Measurements from ENCODE around the gene TSSK2.
A peak's percentile ranks its signal among the peaks of the same experiment; 100 is the strongest.

TSSK2 gene

DNA sequence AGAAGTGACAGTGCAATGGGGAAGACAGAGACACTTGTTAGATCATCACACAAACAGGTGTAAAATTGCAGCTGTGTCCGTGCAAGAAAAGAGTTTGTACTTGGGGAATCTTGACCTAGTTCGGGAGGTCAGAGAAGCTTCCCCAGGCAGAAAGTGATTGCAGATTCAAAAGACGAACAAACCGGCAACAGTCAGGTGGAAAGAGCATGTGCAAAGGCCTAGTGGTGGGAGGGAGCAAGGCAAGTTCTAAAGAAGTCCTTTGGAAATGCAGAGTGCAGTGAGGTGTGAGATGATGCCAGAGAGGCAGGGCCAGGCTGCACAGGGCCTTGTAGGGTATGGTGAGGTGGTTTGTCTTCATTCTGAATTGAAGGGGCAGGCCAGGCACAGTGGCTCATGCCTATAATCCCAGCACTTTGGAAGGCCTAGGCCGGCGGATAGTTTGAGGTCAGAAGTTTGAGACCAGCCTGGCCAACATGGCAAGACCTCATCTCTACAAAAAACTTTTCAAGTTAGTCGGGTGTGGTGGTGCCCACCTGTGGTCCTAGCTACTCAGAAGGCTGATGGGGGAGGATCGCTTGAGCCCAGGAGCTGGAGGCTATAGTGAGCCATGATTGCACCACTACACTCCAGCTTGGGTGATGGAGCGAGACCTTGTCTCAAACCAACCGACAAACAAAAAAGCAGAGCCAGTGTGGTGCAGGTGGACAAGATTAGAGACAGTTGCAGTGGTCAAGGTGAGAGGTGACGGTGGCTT, 15.3 kb downstream of the TSSK2 start:
- Histone ChIP-seq H3K4me3 (no peak overlapping the region), H3K4me1 (peaks cover 11 to 17% (median 14%) of the 10 kb centered on the region in 10 experiments), H3K27me3 (peaks cover 29 to 42% (median 36%) of the 10 kb centered on the region in 11 experiments), H3K4me2 (no peak overlapping the region), H3K9ac (0 out of 22 replicates have a peak overlapping the region, but pooled peaks of 1 of the 11 experiments have one; percentile 15), H3K9me3 (replicated peaks in 1 of 11) (peaks cover 10 to 27% (median 20%) of the 10 kb centered on the region in 11 experiments; a peak in 20 of 22 replicates), H3K27ac (no peak overlapping the region), H3K36me3 (peaks cover 14 to 19% (median 15%) of the 10 kb centered on the region in 11 experiments), H4K20me1 (peaks cover 0 to 29% (median 21%) of the 10 kb centered on the region in 11 experiments; a peak in 14 of 22 replicates)
- no peak for TF ChIP-seq Cebpa-rat (IDR thresholded peaks at IDR 0.05)

GRCh38 chr22:19147195-19147780, 16.2 kb downstream of the TSSK2 start:
- Histone ChIP-seq H3K4me1 (peaks cover 11 to 17% (median 14%) of the 10 kb centered on the region in 10 experiments), H3K9ac (0 out of 22 replicates have a peak overlapping the region, but pooled peaks of 1 of the 11 experiments have one; percentile 15), H3K9me3 (replicated peaks in 1 of 11) (peaks cover 10 to 30% (median 20%) of the 10 kb centered on the region in 11 experiments; a peak in 20 of 22 replicates), H3K27me3 (peaks cover 32 to 51% (median 44%) of the 10 kb centered on the region in 11 experiments), H3K27ac (no peak overlapping the region), H3K4me2 (no peak overlapping the region), H4K20me1 (peaks cover 0 to 21% (median 17%) of the 10 kb centered on the region in 11 experiments; a peak in 13 of 22 replicates), H3K36me3 (peaks cover 5 to 10% (median 6%) of the 10 kb centered on the region in 11 experiments), H3K4me3 (no peak overlapping the region)
- TF ChIP-seq Cebpa-rat (IDR thresholded peaks at IDR 0.05) = no peak

GRCh38 chr22:19148417-19149046, 17.4 kb downstream of the TSSK2 start:
- Histone ChIP-seq H3K36me3 (no peaks in the 10 kb centered on the region), H3K9ac (no peak overlapping the region), H3K4me3 (no peak overlapping the region), H3K27ac (no peak overlapping the region), H3K4me1 (peaks cover 3 to 5% (median 4%) of the 10 kb centered on the region in 10 experiments), H3K9me3 (replicated peaks in 1 of 11) (peaks cover 10 to 30% (median 20%) of the 10 kb centered on the region in 11 experiments; a peak in 20 of 22 replicates), H4K20me1 (peaks cover 0 to 8% (median 5%) of the 10 kb centered on the region in 11 experiments; a peak in 11 of 22 replicates), H3K4me2 (no peak overlapping the region), H3K27me3 (peaks cover 32 to 55% (median 46%) of the 10 kb centered on the region in 11 experiments)
- TF ChIP-seq Cebpa-rat (IDR thresholded peaks at IDR 0.05) = no peak

DNA sequence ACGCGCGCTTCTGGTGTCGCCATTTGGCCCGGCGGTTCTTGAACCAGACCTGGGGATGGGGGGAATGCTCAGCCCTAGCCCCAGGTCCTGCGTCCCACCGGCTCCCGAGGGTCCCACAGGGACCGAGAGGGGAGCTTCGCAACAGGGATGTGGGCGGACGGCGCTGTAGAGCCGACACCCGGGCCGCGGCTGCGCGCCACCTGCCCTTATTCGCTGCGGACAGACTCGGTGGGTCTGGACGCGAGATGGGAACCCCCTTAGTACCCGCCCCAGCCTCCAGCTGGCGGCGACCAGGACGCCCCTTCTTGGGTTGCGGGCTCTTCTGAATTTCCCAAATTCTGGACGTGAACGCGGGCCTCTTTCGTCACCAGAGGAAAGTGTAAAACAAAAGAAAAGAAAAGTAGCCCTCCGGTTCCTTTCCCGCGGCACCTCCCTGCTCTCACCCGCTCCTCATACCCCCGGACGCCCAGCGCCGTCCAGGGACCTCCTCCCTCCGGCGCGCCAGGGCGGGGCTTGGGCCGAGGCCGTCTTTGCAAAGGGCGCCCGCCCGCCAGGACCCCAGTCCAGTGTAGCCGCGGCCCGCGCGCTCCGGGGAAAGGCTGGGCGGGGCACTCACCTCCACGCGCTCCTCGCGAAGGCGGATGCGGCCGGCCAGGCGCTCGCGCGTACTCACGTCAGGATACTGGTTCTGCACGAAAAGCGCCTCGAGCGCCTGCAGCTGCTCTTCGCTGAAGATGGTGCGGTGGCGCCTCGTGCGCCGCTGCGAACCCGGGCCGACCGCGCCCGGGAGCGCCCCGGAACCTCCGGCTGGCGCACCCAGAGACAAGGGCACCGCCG, 18.2 kb downstream of the TSSK2 start:
- Histone ChIP-seq H3K36me3 (no peaks in the 10 kb centered on the region), H3K9me3 (replicated peaks in 1 of 11) (peaks cover 10 to 30% (median 20%) of the 10 kb centered on the region in 11 experiments; a peak in 20 of 22 replicates), H3K27me3 (peaks cover 32 to 55% (median 46%) of the 10 kb centered on the region in 11 experiments), H4K20me1 (peaks cover 0 to under 1% (median 0%) of the 10 kb centered on the region in 11 experiments; a peak in 3 of 22 replicates), H3K4me1 (no peaks in the 10 kb centered on the region), H3K9ac (no peak overlapping the region), H3K27ac (no peak overlapping the region), H3K4me3 (no peak overlapping the region), H3K4me2 (no peak overlapping the region)
- TF ChIP-seq Cebpa-rat (IDR thresholded peaks at IDR 0.05) = no peak

- no peaks in the 10 kb centered on the region for H3K4me1 ChIP-seq
- no peaks in the 10 kb centered on the region for H4K20me1 ChIP-seq
- no peak within 1 kb of the TSS for H3K9ac ChIP-seq
- H3K9me3 ChIP-seq (replicated peaks in 1 of 11) = peaks cover 10 to 30% (median 20%) of the 10 kb centered on the region in 11 experiments; a peak in 20 of 22 replicates
- H3K4me3 ChIP-seq = no peak within 1 kb of the TSS
- no peaks in the 10 kb centered on the region for H3K36me3 ChIP-seq
- H3K27me3 ChIP-seq = peaks cover 32 to 55% (median 46%) of the 10 kb centered on the region in 11 experiments
- H3K4me2 ChIP-seq = no peak within 1 kb of the TSS
- no peak for TF ChIP-seq Cebpa-rat (IDR thresholded peaks at IDR 0.05)
- H3K27ac ChIP-seq = no peak within 1 kb of the TSS
These were observed 18.9 kb downstream of the TSSK2 start, which contains the start of gene GSC2 for GRCh38 chr22:19149991-19150390. Gene GSC2 (minus strand): TSS chr22:19150292. CDS start chr22:19150283, 9 bp downstream.

GRCh38 chr22:19150482-19151328, 19.6 kb downstream of the TSSK2 start:
- H3K27me3 ChIP-seq = peaks cover 32 to 55% (median 46%) of the 10 kb centered on the region in 11 experiments
- no peak overlapping the region for H3K27ac ChIP-seq
- H3K36me3 ChIP-seq = no peaks in the 10 kb centered on the region
- no peaks in the 10 kb centered on the region for H3K4me1 ChIP-seq
- no peak overlapping the region for H3K9ac ChIP-seq
- no peaks in the 10 kb centered on the region for H4K20me1 ChIP-seq
- H3K4me2 ChIP-seq = no peak overlapping the region
- no peak overlapping the region for H3K4me3 ChIP-seq
- TF ChIP-seq Cebpa-rat (IDR thresholded peaks at IDR 0.05) = no peak
- H3K9me3 ChIP-seq (replicated peaks in 1 of 11) = peaks cover 10 to 30% (median 20%) of the 10 kb centered on the region in 11 experiments; a peak in 20 of 22 replicates

- no peak overlapping the region for H3K9ac ChIP-seq
- H3K4me1 ChIP-seq = no peaks in the 10 kb centered on the region
- no peak for TF ChIP-seq Cebpa-rat (IDR thresholded peaks at IDR 0.05)
- no peaks in the 10 kb centered on the region for H4K20me1 ChIP-seq
- peaks cover 10 to 30% (median 20%) of the 10 kb centered on the region in 11 experiments; a peak in 20 of 22 replicates for H3K9me3 ChIP-seq (replicated peaks in 1 of 11)
- H3K4me3 ChIP-seq = no peak overlapping the region
- no peak overlapping the region for H3K27ac ChIP-seq
- H3K4me2 ChIP-seq = no peak overlapping the region
- H3K36me3 ChIP-seq = no peaks in the 10 kb centered on the region
- peaks cover 32 to 55% (median 46%) of the 10 kb centered on the region in 11 experiments for H3K27me3 ChIP-seq
These were observed 20.5 kb downstream of the TSSK2 start for GRCh38 chr22:19151329-19152191.

All from BLaER1 treated with 17β-estradiol and CSF1 and Interleukin-3, amounts not matched to agents 10 nM and 100 nM (cell line).